Liver (tissue), 9 donors: Measurements from ENCODE around the gene RGL1. TPM values are rescaled to one million over a fixed set of nuclear protein-coding genes. Genes with fewer than 3 reads are reported as not detected.
"Not testable (repeated sequence)": the region's sequence is repeated elsewhere in the genome, so short reads cannot be mapped to it uniquely, and the experiment has no call there.

Experiments
- DNase-seq: peaks from one replicate; pipeline ENCODE4 v3.0.0-alpha.2; 2017; ENCODE audit warnings: low spot score
- H3K27ac ChIP-seq, 2 donors: one replicate each; pipeline ENCODE4 v1.7.0; 2013; ENCODE audit warnings: inconsistent platforms in 2 of 2, low read length in 2 of 2, control low read depth in 1 of 2, low read depth in 1 of 2, mild to moderate bottlenecking in 1 of 2
- H3K27me3 ChIP-seq, 4 donors: one replicate each; pipeline versions ENCODE4 v1.6.1 to v1.7.0; 2013; ENCODE audit warnings: low read length in 3 of 4, inconsistent platforms in 1 of 4, mild to moderate bottlenecking in 1 of 4, moderate library complexity in 1 of 4; ENCODE audit not compliant: control insufficient read depth in 4 of 4, insufficient read depth in 4 of 4
- H3K36me3 ChIP-seq, 4 donors: one replicate each; pipeline versions ENCODE4 v1.6.1 to v1.7.0; 2013; ENCODE audit warnings: low read length in 3 of 4, mild to moderate bottlenecking in 3 of 4, low read depth in 1 of 4, moderate library complexity in 1 of 4; ENCODE audit not compliant: control insufficient read depth in 4 of 4, insufficient read depth in 3 of 4
- H3K4me1 ChIP-seq, 4 donors: one replicate each; pipeline versions ENCODE4 v1.6.1 to v1.7.0; 2013; ENCODE audit warnings: low read length in 3 of 4, mild to moderate bottlenecking in 3 of 4, moderate library complexity in 1 of 4; ENCODE audit not compliant: control insufficient read depth in 4 of 4, insufficient read depth in 4 of 4
- H3K4me3 ChIP-seq, 3 donors: one replicate each; pipeline versions ENCODE4 v1.6.1 to v1.7.0; 2013; ENCODE audit warnings: low read length in 3 of 3, control low read depth in 1 of 3, low read depth in 1 of 3, mild to moderate bottlenecking in 1 of 3
- H3K9ac ChIP-seq, 2 donors: one replicate each; pipeline ENCODE4 v1.7.0; 2013; ENCODE audit warnings: low read length in 2 of 2, mild to moderate bottlenecking in 2 of 2, moderate library complexity in 2 of 2, control low read depth in 1 of 2, low read depth in 1 of 2
- H3K9me3 ChIP-seq, 4 donors: one replicate each; pipeline versions ENCODE4 v1.6.1 to v1.7.0; 2013; ENCODE audit warnings: low read length in 3 of 4; ENCODE audit not compliant: control insufficient read depth in 4 of 4
- CTCF ChIP-seq: fragments of 150-350 bp; IDR thresholded peaks from 2 replicates; pipeline ENCODE4 v1.5.1; 2017; ENCODE audit warnings: improper control_type of control experiment, low read depth, low read length; ENCODE audit not compliant: missing input control
- FOXA2 ChIP-seq: IDR thresholded peaks from 2 replicates; pipeline ENCODE4 v1.6.1; 2016; ENCODE audit warnings: antibody characterized with exemption
- HNF4A ChIP-seq, 2 donors: conservative IDR thresholded peaks; 2 replicates each; pipeline ENCODE4 v1.6.1; 2016; ENCODE audit warnings: antibody characterized with exemption in 2 of 2, mild to moderate bottlenecking in 2 of 2
- HNF4G ChIP-seq: IDR thresholded peaks from 2 replicates; pipeline ENCODE4 v1.6.1; 2016; ENCODE audit warnings: antibody characterized with exemption
- NR2F2 ChIP-seq: IDR thresholded peaks from 2 replicates; pipeline ENCODE4 v1.6.1; 2016; ENCODE audit warnings: antibody characterized with exemption
- REST ChIP-seq: IDR thresholded peaks from 2 replicates; pipeline ENCODE4 v1.6.1; 2016; ENCODE audit warnings: antibody characterized with exemption, mild to moderate bottlenecking
- RXRA ChIP-seq, 2 donors: IDR thresholded peaks; 2 replicates each; pipeline ENCODE4 v1.6.1; 2017 to 2018; ENCODE audit warnings: antibody characterized with exemption in 2 of 2, mild to moderate bottlenecking in 1 of 2
- YY1 ChIP-seq: IDR thresholded peaks from 2 replicates; pipeline ENCODE4 v1.6.1; 2016; ENCODE audit warnings: antibody characterized with exemption, mild to moderate bottlenecking
- WGBS: extraction: QIAGEN DNeasy Blood & Tissue Kit; methylation state at CpG from one replicate; pipeline ENCODE4 v1.1.7; 2013; 5-methylcytosine and 5-hydroxymethylcytosine counted together
- polyA plus RNA-seq, 2 donors: library from polyadenylated mRNA; stranded (reverse) in 1 of 2; unstranded in 1 of 2; fragments of 200-250 nt in 1 of 2; fragments of >200 nt in 1 of 2; fragmentation: Nextera tagmentation in 1 of 2; extraction: Ambion mirVana in 1 of 2; gene quantifications; one replicate each; pipeline versions ENCODE4 v1.2.1 to v1.2.3, GENCODE V29; 2013 to 2015
- total RNA-seq, 2 donors: library from RNA; depleted of rRNA; stranded (reverse); fragments of >200 nt; gene quantifications; one replicate each; pipeline ENCODE4 v1.2.3, GENCODE V29; 2014
- donor health status: healthy.
- donor health status: healthy.
- donor health status: healthy.
- donor health status: healthy.
- donor health status: healthy.

RGL1 gene
- total and polyA plus RNA-seq, 4 donors: 3.9 to 15.3 (median 8.9) TPM

- H3K9ac ChIP-seq: no peak overlapping the region
- DNase-seq: no peak
- H3K27ac ChIP-seq: no peak overlapping the region
- no peaks in the 10 kb centered on the region for H3K36me3 ChIP-seq
- H3K9me3 ChIP-seq: peaks cover 0 to 3% (median under 1%) of the 10 kb centered on the region in 4 donors
- WGBS: 94% methylated on average over 1 of the region's 1 CpG
- no peaks in the 10 kb centered on the region for H3K27me3 ChIP-seq
- no peak overlapping the region for H3K4me3 ChIP-seq
- no peak for TF ChIP-seq HNF4G
- TF ChIP-seq REST: no peak
- TF ChIP-seq YY1: no peak
- no peak for TF ChIP-seq FOXA2
- no peak for TF ChIP-seq CTCF
- no peaks in the 10 kb centered on the region for H3K4me1 ChIP-seq
These were observed 43.0 kb upstream of the RGL1 start for GRCh38 chr1:183761871-183762270.

GRCh38 chr1:183762856-183763255 lies 42.1 kb upstream of the RGL1 start:
- not testable (repeated sequence) for DNase-seq, H3K36me3 ChIP-seq, H3K9ac ChIP-seq, H3K4me3 ChIP-seq, H3K27ac ChIP-seq, H3K27me3 ChIP-seq, H3K4me1 ChIP-seq, H3K9me3 ChIP-seq

GRCh38 chr1:183764981-183765380 lies 39.9 kb upstream of the RGL1 start:
- no peak overlapping the region for H3K4me3 ChIP-seq
- no peak overlapping the region for H3K27ac ChIP-seq
- peaks cover 0 to 3% (median under 1%) of the 10 kb centered on the region in 4 donors for H3K9me3 ChIP-seq
- TF ChIP-seq HNF4G (no peak), HNF4A (conservative IDR thresholded peaks at IDR 0.05) (no peak), CTCF (no peak), NR2F2 (no peak), RXRA (IDR thresholded peaks at IDR 0.05) (no peak)
- H3K4me1 ChIP-seq: no peaks in the 10 kb centered on the region
- H3K9ac ChIP-seq: no peak overlapping the region
- DNase-seq: no peak
- no peaks in the 10 kb centered on the region for H3K36me3 ChIP-seq
- H3K27me3 ChIP-seq: no peaks in the 10 kb centered on the region
